Epithelial cell of proximal tubule (primary cell): ENCODE data around the gene TTC34. TPM values are rescaled to one million over a fixed set of nuclear protein-coding genes. Genes with fewer than 3 reads are reported as not detected.
"Not testable (repeated sequence)": the region's sequence is repeated elsewhere in the genome, so short reads cannot be mapped to it uniquely, and the experiment has no call there.

Source experiments
- DNase-seq: peaks from one replicate; pipeline ENCODE4 v3.0.0-alpha.2; 2011; ENCODE audit warnings: low read depth
- H3K4me3 ChIP-seq: 2 replicates; pipeline ENCODE4 v1.5.1; 2011; ENCODE audit warnings: low read depth, mild to moderate bottlenecking, low read length
- CTCF ChIP-seq: conservative IDR thresholded peaks from 2 replicates; pipeline ENCODE4 v1.5.1; 2012; ENCODE audit warnings: low read depth, mild to moderate bottlenecking, low read length
- total RNA-seq: library from RNA; depleted of rRNA; stranded (reverse); fragments of >200 nt; gene quantifications from 2 replicates; pipeline ENCODE4 v1.2.3, GENCODE V29; 2015

TTC34 gene
- total RNA-seq, 1 donor from 2014 or later, result 0.46 TPM

- DNase-seq, result no peak
- no peak for TF ChIP-seq CTCF
- H3K4me3 ChIP-seq, result no peak overlapping the region
Observed at GRCh38 chr1:2803086-2803930, 1.8 kb upstream of the TTC34 start.

GRCh38 chr1:2802421-2802961 is 998 bp upstream of the TTC34 start:
- no peak overlapping the region for H3K4me3 ChIP-seq
- TF ChIP-seq CTCF, result no peak
- DNase-seq, result no peak

GRCh38 chr1:2801046-2801445 is 447 bp downstream of the TTC34 start:
- H3K4me3 ChIP-seq, result no peak overlapping the region
- DNase-seq, result no peak
- no peak for TF ChIP-seq CTCF

- no peak for TF ChIP-seq CTCF
Observed at GRCh38 chr1:2800664-2801045, 838 bp downstream of the TTC34 start.

GRCh38 chr1:2799811-2800663 is 1.5 kb downstream of the TTC34 start:
- TF ChIP-seq CTCF, result no peak
- H3K4me3 ChIP-seq, result no peak overlapping the region
- no peak for DNase-seq

More at GRCh38 chr1:2800664-2801045, 838 bp downstream of the TTC34 start:
- H3K4me3 ChIP-seq, result no peak overlapping the region
- no peak for DNase-seq

GRCh38 chr1:2798958-2799357 is 2.5 kb downstream of the TTC34 start:
- H3K4me3 ChIP-seq, DNase-seq: not testable (repeated sequence)

- no peak for DNase-seq
- no peak for TF ChIP-seq CTCF
- no peak overlapping the region for H3K4me3 ChIP-seq
Observed at GRCh38 chr1:2797741-2798016, 3.8 kb downstream of the TTC34 start.
